Dermis microvascular lymphatic vessel endothelial cell (primary cell): ENCODE results near the gene CHMP1A. TPM values are rescaled to one million over a fixed set of nuclear protein-coding genes. Genes with fewer than 3 reads are reported as not detected.
A peak's percentile ranks its signal among the peaks of the same experiment; 100 is the strongest.
"Not testable (repeated sequence)": the region's sequence is repeated elsewhere in the genome, so short reads cannot be mapped to it uniquely, and the experiment has no call there.

Experiments
- DNase-seq, 2 donors: peaks; one replicate each; pipeline versions ENCODE4 v3.0.0 to v3.0.0-alpha.2; 2010; ENCODE audit warnings: low read depth in 2 of 2
- total RNA-seq: library from RNA; depleted of rRNA; stranded (reverse); fragments of >200 nt; gene quantifications from 2 replicates; pipeline ENCODE4 v1.2.1, GENCODE V29; 2014

CHMP1A gene
- total RNA-seq, 1 donor from 2014 or later, result 63.4 TPM

DNA sequence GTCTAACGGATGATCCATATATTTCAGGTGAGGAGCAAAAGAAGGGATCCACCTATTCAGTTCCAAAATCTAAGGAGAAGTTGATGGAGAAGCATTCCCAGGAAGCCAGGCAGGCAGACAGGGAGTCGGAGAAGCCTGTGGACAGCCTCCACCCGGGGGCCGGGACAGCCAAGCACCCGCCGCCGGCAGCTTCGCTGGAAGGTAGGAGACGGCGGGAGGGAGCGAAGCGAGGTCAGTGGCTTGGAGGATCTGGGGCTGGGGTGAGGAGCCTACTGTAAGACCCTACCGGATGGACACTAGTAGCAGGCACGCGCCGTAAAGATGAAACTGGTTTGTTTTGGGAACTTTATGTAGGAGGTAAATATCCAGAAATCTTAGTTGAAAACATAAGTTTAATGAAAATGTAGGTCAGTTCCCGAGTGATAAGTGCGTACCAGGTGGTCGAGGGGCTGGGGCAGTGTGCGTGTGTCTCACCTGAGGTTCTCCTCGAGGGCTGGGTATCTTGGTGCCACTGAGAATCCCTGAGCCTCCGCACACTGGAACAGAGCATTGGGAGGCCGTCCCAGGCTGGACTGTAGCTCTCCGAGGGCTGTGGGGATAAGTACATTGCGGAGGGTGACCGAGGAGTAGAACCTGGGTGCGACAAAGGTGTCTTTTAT lies 842 bp upstream of the CHMP1A start:
- peak in 1 of 2 donors; percentile 14 for DNase-seq

DNA sequence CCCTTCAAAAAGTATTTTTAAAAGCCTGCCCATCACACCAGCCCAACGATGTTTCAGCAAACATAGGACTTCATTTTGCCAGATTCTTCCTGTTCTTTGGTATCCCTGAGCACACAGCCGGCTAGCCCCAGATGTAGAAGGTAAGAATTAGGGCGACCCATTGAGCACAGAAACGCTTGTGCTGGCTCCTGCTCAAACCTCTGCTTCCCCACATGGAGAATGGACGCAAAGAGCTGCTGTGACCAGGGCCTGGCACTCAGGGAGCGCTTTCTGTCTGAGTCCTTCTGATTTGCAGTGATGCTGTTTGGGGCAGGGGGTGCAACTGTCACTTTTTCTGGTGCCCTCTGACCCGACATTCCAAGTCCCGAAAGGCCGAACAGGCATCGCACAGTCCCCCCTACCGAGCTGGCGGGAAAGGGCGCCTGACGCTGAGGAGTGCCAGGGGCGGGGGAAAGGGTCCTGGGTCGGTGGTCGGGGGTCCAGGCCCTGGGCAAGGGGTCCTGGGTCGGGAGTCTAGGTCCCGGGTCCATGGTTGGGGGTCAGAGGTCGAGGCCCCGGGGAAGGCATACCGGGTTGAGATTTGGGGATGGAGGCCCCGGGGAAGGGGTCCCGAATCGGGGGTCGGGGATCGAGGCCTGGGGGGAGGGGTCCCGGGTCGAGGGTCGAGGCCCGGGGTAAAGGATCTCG lies 930 bp downstream of the CHMP1A start:
- no peak for DNase-seq

GRCh38 chr16:89655062-89655643 lies 2.4 kb downstream of the CHMP1A start:
- DNase-seq, result no peak

DNA sequence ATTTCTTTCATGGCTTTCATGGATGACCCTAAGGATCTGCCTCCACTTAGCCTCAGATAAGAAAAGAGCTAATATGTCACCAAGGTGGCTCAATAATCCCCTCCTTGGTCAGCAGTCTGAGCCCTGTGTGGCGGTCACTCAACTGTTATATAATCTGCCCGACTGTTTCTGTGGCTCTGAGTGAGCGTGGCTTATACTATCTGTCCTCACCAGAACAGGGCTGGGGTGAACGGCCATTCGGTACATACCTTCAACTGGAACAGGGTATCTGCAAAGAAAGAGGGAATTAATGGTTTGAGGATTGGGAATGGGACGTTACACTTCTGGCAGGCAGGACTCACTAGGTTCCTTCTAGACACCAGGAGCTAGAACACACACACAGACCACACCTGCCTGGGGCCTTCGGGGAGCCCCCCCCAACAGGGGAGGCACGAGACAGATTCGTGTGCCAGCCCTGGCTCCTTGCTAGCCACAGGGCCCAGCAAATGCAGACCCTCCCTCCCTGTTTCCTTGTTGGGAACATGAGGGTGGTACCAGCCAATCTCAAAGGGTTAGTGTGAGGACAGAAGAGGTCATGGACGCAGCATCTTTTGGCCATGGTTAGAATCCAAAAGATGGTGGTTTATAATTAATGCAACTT lies 3.7 kb downstream of the CHMP1A start:
- DNase-seq, result no peak

DNA sequence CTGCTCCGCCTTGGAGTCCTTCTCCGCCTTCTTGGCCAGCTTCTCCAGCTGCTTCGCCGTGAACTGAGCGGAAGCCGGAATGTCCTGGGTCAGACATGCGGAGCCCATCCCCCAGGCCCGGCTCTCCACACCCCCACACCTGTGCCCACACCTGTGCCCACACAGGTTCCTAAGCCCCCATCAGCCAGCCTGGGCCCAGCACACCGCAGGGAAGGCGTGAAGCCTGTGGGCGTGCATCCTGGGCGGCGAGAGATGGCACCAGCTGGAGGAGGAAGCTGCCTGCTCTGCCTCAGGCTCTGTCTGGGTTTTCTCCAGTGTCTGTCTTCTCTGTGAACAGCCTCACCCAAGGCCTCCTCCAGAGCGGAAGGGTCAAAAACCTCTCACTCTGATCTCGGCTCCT lies 5.9 kb downstream of the CHMP1A start:
- no peak for DNase-seq

DNA sequence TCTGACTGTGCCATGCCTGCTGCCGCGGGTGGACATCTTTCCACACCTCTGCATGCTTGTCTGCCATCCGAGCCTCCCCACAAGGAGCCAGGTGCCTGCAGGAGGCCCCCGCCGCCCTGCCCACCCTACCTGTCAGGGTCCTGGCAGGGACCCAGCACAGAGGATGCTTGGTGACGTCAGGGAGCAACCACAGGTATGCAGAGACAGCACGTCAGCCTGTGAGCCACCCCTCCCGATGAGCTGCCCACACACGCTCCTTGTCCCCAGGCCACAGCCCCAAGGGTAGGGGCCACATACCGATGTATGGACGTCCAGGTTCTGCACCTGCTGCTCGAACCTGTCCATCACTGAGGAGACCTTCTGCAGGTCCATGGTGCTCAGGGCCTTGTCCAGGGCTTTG lies 10.6 kb downstream of the CHMP1A start:
- no peak for DNase-seq

GRCh38 chr16:89646270-89646669 lies 11.2 kb downstream of the CHMP1A start:
- no peak for DNase-seq

DNA sequence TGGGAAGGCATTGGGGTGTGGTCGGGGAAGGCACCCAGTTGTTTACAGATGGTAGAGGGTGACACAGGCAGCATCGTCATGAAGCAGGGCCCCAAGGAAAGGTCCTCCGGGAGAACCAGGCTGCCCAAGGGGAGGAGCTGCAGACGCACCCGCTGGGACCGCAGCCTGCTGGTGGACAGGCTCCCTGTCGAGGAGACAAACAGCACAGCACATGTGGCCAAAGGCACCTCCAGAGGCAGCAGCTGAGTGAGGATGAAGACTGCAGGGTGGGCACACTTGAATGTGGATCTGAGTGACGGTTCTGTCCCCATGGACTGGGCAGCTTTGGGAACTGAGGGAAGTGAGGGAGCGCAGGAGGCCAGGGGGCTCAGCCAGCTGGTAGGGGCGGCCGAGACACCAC lies 12.4 kb downstream of the CHMP1A start:
- DNase-seq, result no peak

- DNase-seq, result no peak
Measured at GRCh38 chr16:89643769-89644300, 13.7 kb downstream of the CHMP1A start.

DNA sequence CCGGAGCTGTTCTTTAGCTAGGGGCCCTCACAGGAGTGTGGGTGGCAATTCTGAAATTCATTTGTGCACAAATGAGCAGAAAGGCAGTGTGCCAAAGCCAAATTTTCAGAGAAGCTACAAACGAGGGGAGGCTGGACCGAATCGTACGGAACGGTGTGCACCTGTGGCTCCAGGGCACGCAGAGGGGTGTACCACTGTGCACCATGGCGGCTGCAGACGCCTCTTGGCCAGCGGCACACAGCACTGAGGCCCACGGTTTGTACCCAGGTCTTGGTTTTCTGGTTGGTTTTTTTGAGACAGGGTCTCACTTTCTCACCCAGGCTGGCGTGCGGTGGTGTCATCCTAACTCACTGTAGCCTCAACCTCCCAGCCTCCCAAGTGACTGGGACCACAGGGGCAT lies 14.9 kb downstream of the CHMP1A start:
- DNase-seq, result no peak

- no peak for DNase-seq
Measured at GRCh38 chr16:89641458-89642119, 15.9 kb downstream of the CHMP1A start.

DNA sequence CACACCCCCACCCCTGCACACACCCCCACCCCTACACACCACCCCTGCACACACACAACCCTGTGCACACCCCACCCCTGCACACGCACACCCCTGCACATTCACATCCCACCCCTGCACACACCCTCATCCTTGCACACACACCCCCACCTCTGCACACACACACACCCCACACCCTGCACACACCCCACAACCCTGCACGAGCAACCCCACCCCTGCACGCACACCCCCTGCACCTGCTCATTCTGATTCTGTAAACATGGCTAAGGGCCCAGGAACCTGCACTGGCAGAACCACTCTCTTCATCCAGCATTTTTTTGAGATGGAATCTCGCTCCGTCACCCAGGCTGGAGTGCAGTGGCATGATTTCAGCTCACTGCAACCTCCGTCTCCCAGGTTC lies 18.1 kb downstream of the CHMP1A start:
- DNase-seq, result no peak

GRCh38 chr16:89638455-89638854 lies 19.1 kb downstream of the CHMP1A start:
- DNase-seq, result no peak

DNA sequence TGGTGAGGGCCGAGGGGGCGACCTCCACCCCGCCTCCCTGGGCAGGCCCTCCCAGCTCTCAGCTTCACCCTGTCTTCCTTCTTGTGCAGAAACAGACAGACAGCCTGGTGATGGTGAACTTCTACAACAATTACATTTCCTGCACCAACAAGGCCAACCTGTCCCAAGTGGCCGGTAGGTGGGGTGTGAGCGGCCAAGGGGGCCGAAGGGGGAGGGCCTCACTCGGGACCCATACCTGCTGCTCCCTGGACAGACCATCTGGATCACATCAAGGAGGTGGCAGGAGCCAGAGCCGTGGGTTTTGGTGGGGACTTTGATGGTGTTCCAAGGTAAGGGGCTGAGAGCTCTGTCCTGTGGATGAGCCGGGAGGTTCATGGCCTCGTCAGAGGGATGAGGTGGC lies 20.1 kb downstream of the CHMP1A start:
- DNase-seq, result no peak

DNA sequence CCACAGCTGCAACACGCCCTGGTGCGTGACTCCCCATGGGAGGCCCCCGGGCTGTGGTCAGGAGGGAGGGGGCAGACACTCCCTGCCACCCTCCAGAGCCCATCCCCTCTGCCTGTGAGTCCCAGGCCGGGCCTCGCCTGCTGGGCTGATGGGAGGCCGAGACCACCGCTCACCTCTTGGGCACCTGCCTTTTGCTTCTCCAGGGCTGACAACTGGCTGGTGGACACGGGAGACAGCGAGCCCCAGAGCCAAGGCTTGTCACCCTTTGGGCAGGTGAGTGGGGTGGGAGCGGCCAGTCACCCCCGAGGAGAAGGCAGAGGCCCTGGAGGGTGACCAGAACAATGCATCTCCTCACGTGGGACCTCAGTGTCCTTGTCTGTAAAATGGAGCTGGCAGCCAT lies 20.8 kb downstream of the CHMP1A start:
- no peak for DNase-seq

GRCh38 chr16:89634463-89635385 lies 22.8 kb downstream of the CHMP1A start:
- DNase-seq, result not testable (repeated sequence)

- DNase-seq, result no peak
Measured at GRCh38 chr16:89633064-89633631, 24.4 kb downstream of the CHMP1A start.

- DNase-seq, result no peak
Measured at GRCh38 chr16:89629827-89630610, 27.5 kb downstream of the CHMP1A start.
